Fibroblast of lung (primary cell): Measurements from ENCODE around the gene RAC2. TPM values are rescaled to one million over a fixed set of nuclear protein-coding genes. Genes with fewer than 3 reads are reported as not detected.

ENCODE experiments used
- DNase-seq, 2 donors: peaks; one replicate each; pipeline versions ENCODE4 v3.0.0 to v3.0.0-alpha.2; 2010; ENCODE audit warnings: low read depth in 2 of 2
- H2AFZ ChIP-seq: 2 replicates; pipeline ENCODE4 v1.5.1; 2012; ENCODE audit warnings: low read length, control low read depth, inconsistent platforms
- H3K27ac ChIP-seq: 2 replicates; pipeline ENCODE4 v1.5.1; 2011; ENCODE audit warnings: low read length, control low read depth; ENCODE audit not compliant: insufficient read depth
- H3K27me3 ChIP-seq: 2 replicates; pipeline ENCODE4 v1.5.1; 2011; ENCODE audit warnings: mild to moderate bottlenecking, low read length; ENCODE audit not compliant: control insufficient read depth, insufficient read depth
- H3K36me3 ChIP-seq: 2 replicates; pipeline ENCODE4 v1.5.1; 2011; ENCODE audit warnings: low read length; ENCODE audit not compliant: control insufficient read depth, insufficient read depth
- H3K4me1 ChIP-seq: 2 replicates; pipeline ENCODE4 v1.5.1; 2011; ENCODE audit warnings: low read length; ENCODE audit not compliant: control insufficient read depth, insufficient read depth; ENCODE audit errors: extremely low read depth
- H3K4me2 ChIP-seq: 2 replicates; pipeline ENCODE4 v1.5.1; 2011; ENCODE audit warnings: low read length, control low read depth; ENCODE audit not compliant: insufficient read depth; ENCODE audit errors: extremely low read depth
- H3K4me3 ChIP-seq, 4 experiments: fragments of 200-600 bp in 1 of 4; sonication (generic) in 1 of 4; replicated peaks in 1 of 4; 2 replicates each; pipeline ENCODE4 v1.5.1; 2011 to 2016; ENCODE audit warnings: low read length in 4 of 4, low read depth in 3 of 4, mild to moderate bottlenecking in 3 of 4, control low read depth in 2 of 4, inconsistent platforms in 1 of 4, mixed read lengths in 1 of 4; ENCODE audit not compliant: insufficient read depth in 1 of 4; ENCODE audit errors: control extremely low read depth in 1 of 4
- H3K79me2 ChIP-seq: 2 replicates; pipeline ENCODE4 v1.5.1; 2012; ENCODE audit warnings: mild to moderate bottlenecking, low read length, inconsistent platforms; ENCODE audit not compliant: control insufficient read depth, insufficient read depth
- H3K9ac ChIP-seq: 2 replicates; pipeline ENCODE4 v1.5.1; 2011; ENCODE audit warnings: mild to moderate bottlenecking, low read length, control low read depth; ENCODE audit not compliant: insufficient read depth
- H3K9me3 ChIP-seq: 2 replicates; pipeline ENCODE4 v1.5.1; 2012; ENCODE audit warnings: low read depth, low read length; ENCODE audit not compliant: control insufficient read depth, insufficient read depth
- H4K20me1 ChIP-seq: 2 replicates; pipeline ENCODE4 v1.5.1; 2011; ENCODE audit warnings: low read length; ENCODE audit not compliant: control insufficient read depth, insufficient read depth; ENCODE audit errors: extremely low read depth
- CTCF ChIP-seq, 2 donors: IDR thresholded peaks in 1 of 2; conservative IDR thresholded peaks in 1 of 2; 1 replicate in 1 of 2; 2 replicates in 1 of 2; pipeline ENCODE4 v1.5.1; 2011 to 2012; ENCODE audit warnings: low read length in 2 of 2, control low read depth in 1 of 2, inconsistent platforms in 1 of 2, low read depth in 1 of 2, mild to moderate bottlenecking in 1 of 2
- EZH2 ChIP-seq: IDR thresholded peaks from 2 replicates; pipeline ENCODE4 v1.5.1; 2012; ENCODE audit warnings: low read length, control low read depth, mild to moderate bottlenecking; ENCODE audit errors: missing control alignments
- polyA plus RNA-seq, 2 donors: library from polyadenylated mRNA; depleted of rRNA in 1 of 2; stranded (reverse) in 1 of 2; unstranded in 1 of 2; fragments of >200 nt; gene quantifications; 2 replicates each; pipeline ENCODE4 v1.2.1, GENCODE V29; 2011 to 2012; ENCODE audit warnings: missing spikeins in 1 of 2
- total RNA-seq: library from RNA; depleted of rRNA; stranded (reverse); fragments of >200 nt; gene quantifications from 2 replicates; pipeline ENCODE4 v1.2.1, GENCODE V29; 2014

RAC2 gene
- total and polyA plus RNA-seq, 2 donors (not counting 1 experiment from before 2014, with no cell fraction given), result 2.1 to 10.5 TPM

- H2AFZ ChIP-seq, result no peak within 1 kb of the TSS
These were observed 38.3 kb upstream of the RAC2 start, which contains the start of gene CYTH4 for GRCh38 chr22:37282385-37282677. CYTH4 (plus strand) TSS chr22:37282508; CDS start chr22:37282570, 62 bp downstream.

GRCh38 chr22:37281646-37282384 lies 37.7 kb upstream of the RAC2 start:
- no peak overlapping the region for H3K4me2 ChIP-seq
- no peak for TF ChIP-seq CTCF (conservative IDR thresholded peaks at IDR 0.05 in 1 of 2, IDR thresholded peaks at IDR 0.05 in 1 of 2; ENCODE audit: low read depth in 1 of 2, low read length in 2 of 2)
- TF ChIP-seq EZH2, result no peak
- no peaks in the 10 kb centered on the region for H3K9me3 ChIP-seq
- peaks cover 2% of the 10 kb centered on the region for H3K27me3 ChIP-seq
- no peak overlapping the region for H3K4me3 ChIP-seq
- no peaks in the 10 kb centered on the region for H4K20me1 ChIP-seq
- H3K27ac ChIP-seq, result no peak overlapping the region
- no peak for DNase-seq
- H3K9ac ChIP-seq, result no peak overlapping the region
- H3K79me2 ChIP-seq, result no peaks in the 10 kb centered on the region
- H3K36me3 ChIP-seq, result no peaks in the 10 kb centered on the region
- no peak overlapping the region for H2AFZ ChIP-seq
- H3K4me1 ChIP-seq, result no peaks in the 10 kb centered on the region

More at GRCh38 chr22:37282385-37282677, 38.3 kb upstream of the RAC2 start, which contains the start of gene CYTH4:
- Histone ChIP-seq H3K27ac (no peak within 1 kb of the TSS), H3K36me3 (no peaks in the 10 kb centered on the region), H3K27me3 (peaks cover 2% of the 10 kb centered on the region), H3K4me1 (no peaks in the 10 kb centered on the region), H3K4me3 (no peak within 1 kb of the TSS), H3K9me3 (no peaks in the 10 kb centered on the region), H3K9ac (no peak within 1 kb of the TSS), H4K20me1 (no peaks in the 10 kb centered on the region), H3K4me2 (no peak within 1 kb of the TSS), H3K79me2 (no peaks in the 10 kb centered on the region)
- TF ChIP-seq CTCF (conservative IDR thresholded peaks at IDR 0.05 in 1 of 2, IDR thresholded peaks at IDR 0.05 in 1 of 2; ENCODE audit: low read depth in 1 of 2, low read length in 2 of 2) (no peak), EZH2 (no peak)
- DNase-seq, result no peak

DNA sequence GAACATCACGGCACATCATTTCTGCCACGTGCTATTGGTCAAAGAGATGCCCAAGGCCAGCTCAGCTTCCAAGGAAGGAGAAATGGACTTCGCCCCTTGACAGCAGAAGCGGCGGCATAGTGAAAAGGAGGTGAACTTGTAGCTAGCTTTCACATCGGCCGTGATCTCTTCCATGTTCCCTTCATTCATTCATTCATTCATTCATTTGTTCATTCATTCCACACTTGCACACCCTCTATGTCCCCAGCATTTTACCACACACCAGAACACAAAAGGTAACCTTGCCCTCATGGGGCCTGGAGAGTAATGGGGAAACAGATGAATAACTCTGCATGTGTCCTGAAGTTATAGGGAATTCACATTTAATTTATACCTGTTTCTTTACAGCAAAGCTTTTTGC lies 37.1 kb upstream of the RAC2 start:
- H2AFZ ChIP-seq, result no peak overlapping the region

More for the DNA sequence above, 37.1 kb upstream of the RAC2 start:
- Histone ChIP-seq H3K9ac (no peak overlapping the region), H3K9me3 (no peaks in the 10 kb centered on the region), H3K79me2 (no peaks in the 10 kb centered on the region), H3K4me2 (no peak overlapping the region), H4K20me1 (no peaks in the 10 kb centered on the region), H3K4me3 (no peak overlapping the region), H3K4me1 (no peaks in the 10 kb centered on the region), H3K27ac (no peak overlapping the region), H3K36me3 (no peaks in the 10 kb centered on the region), H3K27me3 (peaks cover 2% of the 10 kb centered on the region)
- no peak for DNase-seq
- TF ChIP-seq CTCF (conservative IDR thresholded peaks at IDR 0.05 in 1 of 2, IDR thresholded peaks at IDR 0.05 in 1 of 2; ENCODE audit: low read depth in 1 of 2, low read length in 2 of 2) (no peak), EZH2 (no peak)
